Fibroblast of peridontal ligament (primary cell): ENCODE measurements around the gene GXYLT1.
"Not testable (repeated sequence)": the region's sequence is repeated elsewhere in the genome, so short reads cannot be mapped to it uniquely, and the experiment has no call there.

Source experiments
- DNase-seq: peaks from one replicate; pipeline ENCODE4 v3.0.0-alpha.2; 2010; ENCODE audit errors: extremely low read depth

The GXYLT1 gene

GRCh38 chr12:42097971-42098370 lies 46.7 kb downstream of the GXYLT1 start:
- DNase-seq, result peak; percentile 45

GRCh38 chr12:42094277-42094676 lies 50.4 kb downstream of the GXYLT1 start:
- peak; percentile 59 for DNase-seq

- no peak for DNase-seq
These were observed 52.9 kb downstream of the GXYLT1 start for GRCh38 chr12:42091769-42092168.

- DNase-seq, result peak; percentile 72
These were observed 53.8 kb downstream of the GXYLT1 start for GRCh38 chr12:42090899-42091298.

GRCh38 chr12:42086031-42086430 lies 58.6 kb downstream of the GXYLT1 start:
- peak; percentile 56 for DNase-seq

- no peak for DNase-seq
These were observed 59.1 kb downstream of the GXYLT1 start for GRCh38 chr12:42085594-42085993.

- DNase-seq, result no peak
These were observed 60.2 kb downstream of the GXYLT1 start for GRCh38 chr12:42084522-42084921.

GRCh38 chr12:42076976-42077375 lies 67.7 kb downstream of the GXYLT1 start:
- no peak for DNase-seq

- peak; percentile 17 for DNase-seq
These were observed 74.6 kb downstream of the GXYLT1 start for GRCh38 chr12:42070036-42070435.

GRCh38 chr12:42059127-42059526 lies 85.5 kb downstream of the GXYLT1 start:
- no peak for DNase-seq

- no peak for DNase-seq
These were observed 88.5 kb downstream of the GXYLT1 start for GRCh38 chr12:42056130-42056529.

GRCh38 chr12:42053456-42053855 lies 91.2 kb downstream of the GXYLT1 start:
- DNase-seq, result no peak

GRCh38 chr12:42048980-42049379 lies 95.7 kb downstream of the GXYLT1 start:
- not testable (repeated sequence) for DNase-seq

- DNase-seq, result no peak
These were observed 105.1 kb downstream of the GXYLT1 start for GRCh38 chr12:42039577-42039976.

- DNase-seq, result peak; percentile 43
These were observed 105.5 kb downstream of the GXYLT1 start for GRCh38 chr12:42039176-42039575.

- no peak for DNase-seq
These were observed 112.7 kb downstream of the GXYLT1 start for GRCh38 chr12:42031847-42032564.
